Glomerular visceral epithelial cell (primary cell): ENCODE measurements around the gene TMEM222.
"Not testable (repeated sequence)": the region's sequence is repeated elsewhere in the genome, so short reads cannot be mapped to it uniquely, and the experiment has no call there.

Source experiments
- DNase-seq: peaks from one replicate; pipeline ENCODE4 v3.0.0-alpha.2; 2016; ENCODE audit errors: extremely low spot score

Gene TMEM222

DNA sequence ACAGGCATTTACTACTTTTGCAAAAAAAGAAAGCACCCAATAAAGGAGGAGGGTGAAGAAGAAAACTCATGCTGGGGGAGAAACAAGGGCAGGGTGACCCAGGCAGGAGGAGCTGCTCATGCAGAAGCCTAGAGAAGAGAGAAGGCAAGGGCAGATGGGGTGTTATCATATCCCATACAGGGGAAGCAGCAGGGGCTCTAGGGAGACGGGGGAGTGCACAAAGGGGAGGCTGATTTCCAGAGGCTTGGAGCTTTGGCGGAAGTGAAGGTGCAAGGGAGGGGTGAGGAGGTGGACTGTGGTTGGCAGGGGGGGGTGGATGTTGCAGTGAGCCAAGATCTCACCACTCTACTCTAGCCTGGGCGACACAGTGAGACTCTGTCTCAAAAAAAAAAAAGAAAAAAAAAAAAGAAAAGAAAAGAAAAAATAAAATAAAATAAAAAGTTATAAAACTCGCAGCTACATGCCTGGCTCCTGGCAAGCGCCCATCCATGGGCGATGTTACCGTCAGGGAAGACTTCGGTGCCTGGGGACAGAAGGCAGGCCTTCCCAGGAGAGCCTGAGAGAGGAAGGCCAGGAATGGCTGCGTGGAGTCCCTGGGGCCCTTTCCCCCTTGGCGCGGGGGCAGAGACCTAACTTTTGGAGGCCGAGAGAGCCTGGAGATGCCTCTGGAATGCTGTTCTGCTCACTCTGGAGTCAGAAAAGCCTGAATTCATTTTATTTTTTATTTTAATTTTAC lies 56.0 kb downstream of the TMEM222 start:
- no peak for DNase-seq

DNA sequence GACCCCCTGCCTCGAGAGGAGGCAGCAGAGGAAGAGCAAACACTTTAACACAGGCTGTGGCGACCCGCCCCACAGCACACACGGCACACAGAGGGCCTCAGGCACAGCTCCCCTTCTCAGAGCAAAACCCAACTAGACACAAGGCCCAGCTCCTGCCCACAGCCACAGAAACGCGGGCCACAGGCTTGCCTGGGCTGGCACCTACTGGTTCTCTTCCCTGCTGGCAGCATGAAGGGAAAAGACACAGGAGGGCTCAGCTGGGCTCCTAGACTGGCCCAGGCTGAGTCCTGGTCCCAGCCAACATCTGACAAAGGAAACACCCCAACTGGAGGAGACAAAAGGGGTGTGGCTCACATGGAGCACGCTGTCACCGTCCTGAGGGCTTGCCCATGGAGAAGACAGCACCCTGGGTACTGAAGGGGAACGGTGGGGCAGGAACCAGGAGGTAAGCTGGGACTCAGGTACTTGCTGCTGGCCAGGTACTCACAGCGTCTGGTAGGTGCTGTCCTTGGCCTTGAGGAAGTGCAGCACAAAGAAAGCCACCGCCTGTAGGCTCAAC lies 57.7 kb downstream of the TMEM222 start:
- no peak for DNase-seq

DNA sequence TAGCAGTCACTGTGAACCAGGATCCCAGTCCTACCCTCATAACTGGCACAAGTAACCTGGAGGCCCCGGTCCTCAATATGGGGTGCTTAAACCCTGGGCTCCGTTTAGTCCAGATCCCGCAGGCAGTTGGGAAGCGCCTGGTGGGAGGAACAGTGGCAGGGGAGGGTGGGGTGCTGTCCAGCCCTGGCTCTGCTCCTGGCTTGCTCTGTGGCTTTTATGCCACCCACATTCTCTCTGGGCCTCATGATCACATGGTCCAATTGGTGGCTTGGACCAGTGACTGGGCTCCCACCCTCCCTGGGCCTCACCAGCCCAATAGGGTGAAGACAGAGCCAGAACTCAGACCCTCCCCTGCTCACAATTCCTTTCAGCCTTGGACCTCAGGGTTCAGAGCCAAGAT lies 58.3 kb downstream of the TMEM222 start:
- no peak for DNase-seq

DNA sequence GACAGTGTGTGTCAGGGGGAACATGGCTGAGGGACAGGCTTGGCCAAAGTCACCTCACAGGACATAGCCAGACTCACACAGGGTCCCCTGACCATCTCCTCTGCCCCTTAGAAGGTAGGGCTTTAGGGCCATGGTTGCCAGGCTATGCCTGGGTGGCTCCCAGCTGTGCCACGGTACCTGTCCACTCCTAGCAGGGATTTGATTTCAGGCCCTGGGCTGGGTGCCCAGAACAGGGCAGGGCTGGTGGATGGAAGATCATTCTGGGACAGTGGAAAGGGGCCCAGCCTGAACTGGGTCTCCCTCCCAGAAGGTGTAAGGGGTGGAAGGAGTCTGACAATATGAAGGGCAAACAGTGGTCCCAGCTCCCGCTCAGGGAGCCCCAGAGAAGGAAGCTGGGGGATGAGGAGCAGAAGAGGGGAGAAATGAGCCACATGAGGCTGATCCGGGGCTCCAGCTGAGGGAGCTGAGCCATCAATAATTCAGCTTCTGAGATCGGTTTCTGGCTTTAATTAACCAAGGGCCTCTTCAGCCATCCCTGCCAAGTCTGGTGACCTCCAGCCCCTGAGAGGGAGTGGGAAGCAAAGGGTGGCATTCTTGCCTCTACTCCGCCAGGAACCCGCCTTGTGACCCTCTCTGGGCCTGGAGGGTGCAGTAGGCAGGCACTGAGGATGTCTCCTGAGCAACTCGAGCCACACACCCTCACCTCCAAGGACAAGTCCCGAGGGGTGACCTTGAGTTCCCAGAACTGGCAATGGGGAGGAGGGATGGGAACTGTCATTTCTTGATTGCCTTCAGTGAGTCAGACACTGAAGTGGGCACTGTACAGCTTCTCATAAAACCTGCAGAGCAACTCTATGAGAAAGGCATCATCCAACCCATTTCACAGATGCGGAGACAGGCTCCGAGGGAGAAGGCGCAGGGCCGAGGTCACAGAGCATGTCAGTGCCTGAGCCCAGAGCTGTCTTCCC lies 59.1 kb downstream of the TMEM222 start:
- DNase-seq: no peak

DNA sequence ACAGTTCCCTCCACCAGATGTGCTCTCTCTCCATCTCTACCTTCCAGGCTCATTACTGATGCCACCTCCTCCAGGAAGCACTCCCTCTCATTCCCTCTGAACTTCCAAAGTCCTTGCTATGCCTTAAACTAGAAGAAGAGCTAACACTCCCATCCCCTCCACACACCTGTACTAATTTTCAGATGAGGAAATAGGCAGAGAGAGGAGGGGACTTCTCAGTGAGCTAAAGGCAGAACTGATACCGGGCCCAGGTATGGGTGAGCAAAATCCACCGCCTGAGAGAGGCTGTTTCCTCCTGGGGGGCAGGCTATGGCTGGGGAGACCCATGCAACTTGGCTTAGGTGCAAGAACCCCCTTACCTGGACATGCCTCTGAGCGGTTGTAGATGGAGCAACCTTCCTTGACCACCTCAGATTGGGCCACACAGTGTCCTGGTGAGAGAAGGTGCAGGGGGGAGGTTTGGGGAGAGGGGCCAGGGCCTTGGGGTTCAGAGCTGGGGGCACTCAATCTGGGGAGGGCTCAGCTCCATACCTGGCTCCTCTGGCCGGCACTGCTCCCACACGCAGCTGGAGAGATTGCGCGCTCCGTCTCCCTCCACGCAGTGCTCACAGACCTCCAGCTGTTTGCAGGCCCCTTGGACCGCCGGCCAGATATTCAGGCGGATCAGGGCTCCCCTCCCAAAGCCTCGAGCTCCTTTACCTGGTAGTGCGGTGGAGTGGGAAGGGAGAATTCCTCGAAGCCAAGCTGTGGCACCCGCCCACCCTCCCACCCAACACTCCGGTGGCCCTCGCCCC lies 60.2 kb downstream of the TMEM222 start:
- no peak for DNase-seq

DNA sequence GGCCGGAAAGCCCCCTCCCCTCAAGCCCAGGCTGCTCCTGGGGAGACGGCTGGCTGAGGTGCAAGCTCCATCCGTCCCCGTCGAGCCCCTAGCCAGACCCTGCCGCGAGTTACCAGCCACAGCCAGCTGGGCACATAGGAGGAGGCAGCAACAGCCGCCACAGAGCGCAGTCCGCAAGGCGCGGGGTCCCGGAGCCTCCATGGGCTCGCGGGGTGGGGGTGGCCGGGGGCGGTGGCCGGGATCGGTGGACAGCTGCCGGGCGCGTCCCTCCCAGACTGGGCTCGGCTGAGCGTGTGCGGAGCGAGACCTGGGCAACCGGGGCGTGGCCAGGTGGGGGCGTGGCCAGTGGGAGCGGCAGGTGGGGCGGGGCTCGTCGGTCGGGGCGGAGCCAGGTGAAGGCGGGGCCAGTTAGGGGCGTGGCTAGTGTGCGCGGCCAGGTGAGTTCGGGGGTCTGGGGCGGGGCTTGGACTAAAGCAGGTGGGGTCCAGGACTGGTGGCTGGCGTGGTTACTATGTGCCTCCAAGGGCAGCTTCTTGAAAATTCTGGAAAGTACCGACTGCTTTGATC lies 61.2 kb downstream of the TMEM222 start, which contains the start of gene CD164L2:
CD164L2 (minus strand) TSS at position 295 of the 567 bp plus-strand sequence; CDS start at position 201, 94 bp downstream.
- DNase-seq: no peak

DNA sequence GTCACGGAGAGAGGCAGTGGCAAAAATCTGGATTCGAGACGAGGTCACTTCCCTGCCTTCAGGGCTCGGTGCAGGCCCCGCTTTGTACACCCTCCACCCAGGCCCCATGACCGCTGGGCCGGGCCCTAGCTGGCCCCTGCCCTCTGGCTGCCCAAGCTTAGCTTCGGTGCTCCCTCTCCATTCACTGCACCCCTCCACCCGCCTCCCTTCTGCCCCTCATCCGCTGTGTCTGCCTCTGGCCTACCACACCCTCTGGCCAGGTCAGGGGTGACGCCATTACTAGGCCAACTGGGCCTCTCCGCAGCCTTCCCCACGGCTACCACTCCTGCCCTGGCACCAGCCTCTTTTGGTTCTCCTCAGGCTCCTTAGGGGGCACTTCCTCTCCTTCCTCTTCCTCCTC lies 61.7 kb downstream of the TMEM222 start:
- no peak for DNase-seq

DNA sequence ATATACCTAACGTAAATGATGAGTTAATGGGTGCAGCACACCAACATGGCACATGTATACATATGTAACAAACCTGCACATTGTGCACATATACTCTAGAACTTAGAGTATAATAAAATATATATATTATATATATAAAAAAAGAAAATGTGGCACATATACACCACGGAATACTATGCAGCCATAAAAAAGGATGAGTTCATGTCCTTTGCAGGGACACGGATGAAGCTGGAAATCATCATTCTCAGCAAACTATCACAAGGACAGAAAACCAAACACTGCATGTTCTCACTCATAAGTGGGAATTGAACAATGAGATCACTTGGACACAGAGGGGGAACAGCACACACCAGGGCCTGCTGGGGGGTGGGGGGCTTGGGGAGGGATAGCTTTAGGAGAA lies 62.8 kb downstream of the TMEM222 start:
- not testable (repeated sequence) for DNase-seq
